Stimulated activated memory B cell treated with anti-CD40 and anti-IgM and Interleukin-4, amounts not matched to agents 10 μg/mL and 1 μg/mL and 100 μg/mL, for 72 hours (primary cell): ENCODE results near the gene C17orf75.
"Not testable (repeated sequence)": the region's sequence is repeated elsewhere in the genome, so short reads cannot be mapped to it uniquely, and the experiment has no call there.

Experiments
- ATAC-seq: fragments of 150-1000 bp; cut with Tn5 transposase; 2 replicates; pipeline ENCODE4 v1.10.0; 2021
- H3K27ac Mint-ChIP-seq: one replicate; pipeline ENCODE4 v1.8.0; 2022; ENCODE audit warnings: mild to moderate bottlenecking, mixed read lengths
- H3K27me3 Mint-ChIP-seq: one replicate; pipeline ENCODE4 v1.8.0; 2022; ENCODE audit warnings: mixed read lengths
- H3K36me3 Mint-ChIP-seq: one replicate; pipeline ENCODE4 v1.8.0; 2022; ENCODE audit warnings: mixed read lengths
- H3K4me1 Mint-ChIP-seq: one replicate; pipeline ENCODE4 v1.8.0; 2022; ENCODE audit warnings: mixed read lengths
- H3K4me3 Mint-ChIP-seq: one replicate; pipeline ENCODE4 v1.8.0; 2022; ENCODE audit warnings: mild to moderate bottlenecking, moderate library complexity, mixed read lengths
- H3K9me3 Mint-ChIP-seq: one replicate; pipeline ENCODE4 v1.8.0; 2022; ENCODE audit warnings: mixed read lengths

Gene C17orf75

DNA sequence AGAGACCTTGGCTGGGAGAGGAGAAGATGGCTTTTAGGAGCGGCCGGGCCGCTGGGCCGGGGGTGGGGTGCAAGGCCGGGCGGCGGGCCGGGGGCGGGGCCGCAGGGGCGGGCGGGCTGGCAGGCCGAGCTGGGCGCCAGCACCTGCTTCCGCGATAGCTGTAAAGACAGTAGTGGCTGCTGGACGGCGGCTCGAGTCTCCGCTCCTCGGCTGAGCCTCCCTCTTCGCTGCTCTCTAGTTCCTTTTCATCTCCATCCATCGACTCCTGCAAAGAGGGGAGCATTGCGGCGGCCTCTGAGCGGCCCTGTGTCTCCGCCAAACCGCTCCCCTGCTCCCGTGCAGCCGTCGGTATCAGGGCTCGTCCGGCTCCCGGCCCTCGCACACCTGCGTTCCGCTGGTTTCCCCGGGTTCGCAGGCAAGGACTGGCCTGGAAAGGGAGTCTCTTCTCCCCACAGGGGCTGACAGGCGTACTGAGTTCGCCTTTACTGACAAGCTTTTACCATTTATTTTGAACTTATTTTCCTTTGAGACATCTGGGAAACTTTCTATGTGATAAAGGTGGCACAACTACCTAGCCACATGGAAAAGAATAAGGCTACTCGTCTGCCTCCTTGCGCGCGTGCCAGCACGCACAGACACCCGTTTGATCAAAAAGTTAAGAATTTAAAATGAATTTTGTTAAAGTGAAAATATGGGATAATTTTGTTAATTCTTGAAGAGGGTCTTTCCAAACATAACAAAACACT, at the start of gene C17orf75:
Gene C17orf75 (minus strand): TSS at position 317 of the 746 bp plus-strand sequence. CDS start 34 bp downstream, at position 283.
- Mint-ChIP-seq H3K27ac (peak within 1 kb of the TSS; percentile 94), H3K36me3 (no peaks in the 10 kb centered on the region), H3K27me3 (no peaks in the 10 kb centered on the region), H3K4me3 (peak within 1 kb of the TSS; percentile 90), H3K4me1 (peaks cover 17% of the 10 kb centered on the region), H3K9me3 (no peaks in the 10 kb centered on the region)
- peak; percentile 95 for ATAC-seq

DNA sequence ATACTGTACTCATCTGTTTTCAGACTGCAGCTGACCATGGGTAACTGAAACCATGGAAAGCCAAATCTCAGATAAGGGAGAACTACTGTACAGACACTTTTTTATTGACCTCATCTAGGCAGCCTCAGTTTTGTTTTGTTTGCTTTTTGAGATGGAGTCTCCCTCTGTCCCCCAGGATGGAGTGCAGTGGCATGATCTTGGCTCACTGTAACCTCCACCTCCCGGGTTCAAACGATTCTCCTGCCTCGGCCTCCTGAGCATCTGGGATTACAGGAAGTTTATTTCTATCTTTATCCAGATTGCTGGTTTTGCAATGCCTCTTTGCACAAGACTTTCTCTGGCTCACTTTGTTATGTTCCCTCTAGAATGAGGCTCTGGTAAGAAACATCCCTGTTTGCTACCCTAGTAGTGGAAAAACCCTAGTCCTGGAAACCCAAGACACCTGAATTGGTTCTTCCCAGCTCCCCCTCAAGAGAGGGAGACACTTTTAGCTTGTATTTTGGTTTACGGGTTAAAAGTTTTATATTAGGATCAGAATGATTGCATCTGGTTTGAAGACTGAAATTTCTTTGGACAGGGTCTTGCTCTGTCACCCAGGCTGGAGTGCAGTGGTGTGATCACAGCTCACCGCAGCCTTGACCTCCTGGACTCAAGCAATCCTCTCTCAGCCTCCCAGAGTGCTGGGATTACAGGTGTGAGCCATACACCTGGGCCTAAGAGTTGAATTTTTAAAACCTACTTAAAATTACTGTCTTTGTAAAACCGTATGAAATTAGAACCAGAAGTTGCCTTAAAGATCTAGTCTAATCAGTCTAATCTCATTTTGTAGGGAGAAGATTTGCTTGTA, 46.9 kb upstream of the C17orf75 start:
- H3K4me1 Mint-ChIP-seq: no peaks in the 10 kb centered on the region
- H3K27ac Mint-ChIP-seq: no peak overlapping the region
- H3K36me3 Mint-ChIP-seq: peaks cover 9% of the 10 kb centered on the region
- no peaks in the 10 kb centered on the region for H3K27me3 Mint-ChIP-seq
- H3K9me3 Mint-ChIP-seq: no peaks in the 10 kb centered on the region
- ATAC-seq: no peak
- no peak overlapping the region for H3K4me3 Mint-ChIP-seq

DNA sequence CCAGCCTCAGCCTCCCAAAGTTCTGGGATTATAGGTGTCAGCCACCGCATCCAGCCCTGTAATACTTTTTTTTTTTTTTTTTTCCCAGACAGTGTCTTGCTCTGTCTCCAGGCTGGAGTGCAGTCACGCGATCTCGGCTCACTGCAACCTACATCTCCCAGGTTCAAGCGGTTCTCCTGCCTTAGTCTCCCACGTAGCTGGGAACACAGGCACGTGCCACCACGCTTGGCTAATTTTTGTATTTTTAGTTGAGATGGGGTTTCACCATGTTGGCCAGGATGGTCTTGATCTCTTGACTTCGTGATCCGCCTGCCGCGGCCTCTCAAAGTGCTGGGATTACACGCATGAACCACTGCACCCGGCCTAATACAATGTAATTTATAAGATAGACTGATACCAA, 46.2 kb upstream of the C17orf75 start:
- not testable (repeated sequence) for H3K27ac Mint-ChIP-seq, H3K4me3 Mint-ChIP-seq, H3K36me3 Mint-ChIP-seq, H3K27me3 Mint-ChIP-seq, H3K4me1 Mint-ChIP-seq, ATAC-seq, H3K9me3 Mint-ChIP-seq

- no peaks in the 10 kb centered on the region for H3K9me3 Mint-ChIP-seq
- H3K27me3 Mint-ChIP-seq: no peaks in the 10 kb centered on the region
- no peak for ATAC-seq
- peaks cover 17% of the 10 kb centered on the region for H3K36me3 Mint-ChIP-seq
- H3K4me3 Mint-ChIP-seq: no peak overlapping the region
- H3K4me1 Mint-ChIP-seq: no peaks in the 10 kb centered on the region
- no peak overlapping the region for H3K27ac Mint-ChIP-seq
Observed at GRCh38 chr17:32386844-32387243, 44.9 kb upstream of the C17orf75 start.

- H3K9me3 Mint-ChIP-seq: no peaks in the 10 kb centered on the region
- no peak overlapping the region for H3K4me3 Mint-ChIP-seq
- ATAC-seq: no peak
- peaks cover 20% of the 10 kb centered on the region for H3K36me3 Mint-ChIP-seq
- H3K27me3 Mint-ChIP-seq: no peaks in the 10 kb centered on the region
- no peaks in the 10 kb centered on the region for H3K4me1 Mint-ChIP-seq
- H3K27ac Mint-ChIP-seq: no peak overlapping the region
Observed at GRCh38 chr17:32385971-32386370, 44.0 kb upstream of the C17orf75 start.

DNA sequence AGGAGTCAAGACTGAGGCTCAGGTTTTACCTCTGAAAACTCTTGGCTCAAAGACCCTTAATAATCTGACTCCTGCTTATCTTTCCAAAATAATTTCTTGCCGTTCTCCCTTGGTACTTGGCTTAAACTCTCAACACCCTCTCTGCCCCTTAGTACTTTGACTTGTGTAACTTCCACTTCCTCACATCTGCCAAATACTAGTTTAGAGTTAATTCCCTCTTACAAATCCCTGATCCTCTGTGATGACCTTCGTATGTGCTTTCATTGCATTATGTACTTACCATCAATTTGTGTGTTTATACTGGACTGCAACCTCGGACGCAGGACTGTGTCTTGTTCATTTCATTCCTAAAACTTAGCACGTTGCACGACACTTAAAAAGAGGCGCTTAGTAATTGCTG, 43.1 kb upstream of the C17orf75 start:
- H3K9me3 Mint-ChIP-seq: no peaks in the 10 kb centered on the region
- ATAC-seq: no peak
- H3K4me1 Mint-ChIP-seq: no peaks in the 10 kb centered on the region
- no peak overlapping the region for H3K27ac Mint-ChIP-seq
- no peaks in the 10 kb centered on the region for H3K27me3 Mint-ChIP-seq
- no peak overlapping the region for H3K4me3 Mint-ChIP-seq
- peaks cover 27% of the 10 kb centered on the region for H3K36me3 Mint-ChIP-seq

DNA sequence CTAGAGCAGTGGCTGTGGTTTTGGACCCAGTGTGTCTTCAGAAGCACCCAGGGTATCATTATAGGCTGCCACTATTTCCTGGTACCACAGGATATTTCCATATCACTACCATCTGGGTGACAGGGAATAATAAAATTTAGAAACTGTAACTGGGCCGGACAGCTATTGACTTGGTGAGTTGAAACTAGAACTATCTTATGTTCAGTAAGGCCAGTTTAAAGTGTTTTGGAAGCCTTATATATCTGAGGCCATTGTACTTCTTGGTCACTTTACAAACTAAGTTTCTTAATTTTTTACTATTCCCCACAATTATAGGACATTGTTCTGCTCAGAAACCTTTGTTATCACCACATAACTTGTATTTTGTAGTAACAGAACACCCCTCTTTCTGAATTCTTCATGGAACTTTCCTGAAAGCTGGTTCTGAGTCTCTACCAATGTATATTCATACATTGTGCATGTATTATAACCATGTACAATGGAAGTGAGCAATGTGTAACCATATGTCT, 42.0 kb upstream of the C17orf75 start:
- Mint-ChIP-seq H3K27ac (no peak overlapping the region), H3K9me3 (no peaks in the 10 kb centered on the region), H3K4me3 (no peak overlapping the region), H3K27me3 (no peaks in the 10 kb centered on the region), H3K36me3 (peaks cover 27% of the 10 kb centered on the region), H3K4me1 (no peaks in the 10 kb centered on the region)
- ATAC-seq: no peak

DNA sequence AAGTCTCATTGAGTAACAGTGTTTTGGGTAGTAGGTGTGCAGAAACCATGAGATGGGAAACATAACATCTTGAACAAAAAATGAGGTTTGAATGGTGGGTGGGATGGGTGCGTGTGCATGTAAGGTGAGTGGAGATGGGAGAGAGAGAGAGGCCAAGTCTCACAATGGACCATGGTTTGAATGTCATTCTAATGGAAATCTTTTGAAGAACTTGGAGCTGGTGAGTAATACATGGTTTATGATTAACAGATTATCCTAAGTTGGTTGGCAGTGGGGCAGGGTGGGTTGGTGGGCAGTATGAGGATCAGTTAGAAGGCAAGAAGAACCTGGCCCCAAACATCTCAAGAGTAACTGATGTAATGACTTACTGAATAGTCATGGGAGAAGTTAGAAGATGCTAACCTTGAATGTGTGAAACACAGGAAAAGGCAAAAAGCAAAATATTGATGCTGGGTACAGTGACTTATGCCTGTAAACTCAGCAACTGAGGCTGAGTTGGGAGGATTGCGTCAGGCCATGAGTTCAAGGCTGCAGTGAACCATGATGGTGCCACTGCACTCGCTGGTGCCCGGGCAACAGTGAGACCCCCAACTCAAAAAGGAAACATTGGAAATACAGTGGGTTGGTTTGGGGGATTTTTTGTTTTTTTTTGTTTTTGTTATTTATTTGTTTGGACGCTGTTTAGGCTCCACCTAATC, 40.7 kb upstream of the C17orf75 start:
- Mint-ChIP-seq H3K9me3 (no peaks in the 10 kb centered on the region), H3K27ac (no peak overlapping the region), H3K4me3 (no peak overlapping the region), H3K27me3 (no peaks in the 10 kb centered on the region), H3K4me1 (no peaks in the 10 kb centered on the region), H3K36me3 (peaks cover 27% of the 10 kb centered on the region)
- no peak for ATAC-seq

DNA sequence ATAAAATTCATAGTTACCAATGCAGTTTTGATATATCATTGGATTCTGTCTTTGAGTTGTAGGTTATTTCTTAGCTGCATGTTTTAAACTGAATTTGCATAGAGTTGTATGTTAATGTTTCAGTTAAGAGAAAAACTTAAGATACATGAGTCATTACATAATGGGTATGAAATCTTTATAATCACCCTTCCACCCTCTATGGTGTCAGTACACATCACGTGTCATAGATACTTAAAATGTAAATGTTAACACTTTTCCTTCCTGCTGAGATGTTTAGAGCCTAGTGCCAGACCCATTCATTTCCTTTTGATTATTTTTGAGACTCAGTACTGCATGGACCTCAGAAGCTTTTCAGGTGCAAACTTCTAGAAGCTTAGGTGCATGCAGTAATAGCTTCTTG, 28.5 kb upstream of the C17orf75 start:
- ATAC-seq: no peak
- H3K9me3 Mint-ChIP-seq: no peaks in the 10 kb centered on the region
- H3K27ac Mint-ChIP-seq: no peak overlapping the region
- no peaks in the 10 kb centered on the region for H3K27me3 Mint-ChIP-seq
- peaks cover 33% of the 10 kb centered on the region for H3K36me3 Mint-ChIP-seq
- no peaks in the 10 kb centered on the region for H3K4me1 Mint-ChIP-seq
- H3K4me3 Mint-ChIP-seq: no peak overlapping the region

- Mint-ChIP-seq H3K36me3 (peaks cover 53% of the 10 kb centered on the region), H3K27me3 (no peaks in the 10 kb centered on the region), H3K27ac (no peak overlapping the region), H3K4me3 (no peak overlapping the region), H3K4me1 (peaks cover 17% of the 10 kb centered on the region), H3K9me3 (no peaks in the 10 kb centered on the region)
- ATAC-seq: no peak
Observed at GRCh38 chr17:32361270-32361669, 19.3 kb upstream of the C17orf75 start.

GRCh38 chr17:32357615-32358014, 15.6 kb upstream of the C17orf75 start:
- Mint-ChIP-seq H3K9me3 (no peaks in the 10 kb centered on the region), H3K36me3 (peaks cover 44% of the 10 kb centered on the region), H3K4me3 (no peak overlapping the region), H3K4me1 (peaks cover 42% of the 10 kb centered on the region), H3K27ac (no peak overlapping the region), H3K27me3 (no peaks in the 10 kb centered on the region)
- ATAC-seq: no peak

DNA sequence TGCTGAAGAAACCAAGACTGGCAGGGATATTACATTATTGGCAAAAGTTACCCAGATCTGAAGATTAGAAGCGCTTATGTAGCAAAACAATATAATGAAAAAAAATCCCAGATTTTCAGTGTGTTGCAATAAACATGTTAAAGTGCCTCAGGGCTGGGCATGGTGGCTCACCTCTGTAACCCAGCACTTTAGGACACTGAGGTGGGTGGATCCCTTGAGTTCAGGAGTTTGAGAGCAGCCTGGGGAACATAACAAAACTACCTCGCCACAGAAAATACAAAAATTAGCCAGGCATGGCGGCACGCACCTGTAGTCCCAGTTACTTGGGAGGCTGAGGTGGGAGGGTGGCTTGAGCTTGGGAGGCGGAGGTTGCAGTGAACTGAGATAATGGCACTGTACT, 14.8 kb upstream of the C17orf75 start:
- Mint-ChIP-seq H3K27ac (no peak overlapping the region), H3K27me3 (no peaks in the 10 kb centered on the region), H3K36me3 (peaks cover 36% of the 10 kb centered on the region), H3K4me1 (peaks cover 40% of the 10 kb centered on the region), H3K9me3 (no peaks in the 10 kb centered on the region), H3K4me3 (no peak overlapping the region)
- no peak for ATAC-seq

DNA sequence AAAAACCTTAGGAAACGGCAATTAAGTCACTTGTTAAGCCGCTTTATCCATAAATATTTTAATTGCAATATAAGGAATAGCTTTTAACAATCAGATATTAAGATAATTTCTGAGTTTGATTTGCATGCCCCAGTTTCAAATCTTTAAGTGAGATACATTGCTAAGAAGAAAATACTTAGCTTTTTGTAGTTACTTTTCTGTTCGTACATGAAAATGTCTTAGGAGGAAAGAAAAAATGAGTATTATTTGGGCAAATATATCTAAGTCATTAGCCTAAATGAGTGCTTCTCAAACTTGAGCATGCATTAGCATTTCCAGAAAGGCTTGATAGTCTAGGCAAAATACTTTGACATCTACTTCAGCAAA, 14.4 kb upstream of the C17orf75 start:
- Mint-ChIP-seq H3K27ac (no peak overlapping the region), H3K4me1 (peaks cover 38% of the 10 kb centered on the region), H3K9me3 (no peaks in the 10 kb centered on the region), H3K4me3 (no peak overlapping the region), H3K36me3 (peaks cover 34% of the 10 kb centered on the region), H3K27me3 (no peaks in the 10 kb centered on the region)
- no peak for ATAC-seq

DNA sequence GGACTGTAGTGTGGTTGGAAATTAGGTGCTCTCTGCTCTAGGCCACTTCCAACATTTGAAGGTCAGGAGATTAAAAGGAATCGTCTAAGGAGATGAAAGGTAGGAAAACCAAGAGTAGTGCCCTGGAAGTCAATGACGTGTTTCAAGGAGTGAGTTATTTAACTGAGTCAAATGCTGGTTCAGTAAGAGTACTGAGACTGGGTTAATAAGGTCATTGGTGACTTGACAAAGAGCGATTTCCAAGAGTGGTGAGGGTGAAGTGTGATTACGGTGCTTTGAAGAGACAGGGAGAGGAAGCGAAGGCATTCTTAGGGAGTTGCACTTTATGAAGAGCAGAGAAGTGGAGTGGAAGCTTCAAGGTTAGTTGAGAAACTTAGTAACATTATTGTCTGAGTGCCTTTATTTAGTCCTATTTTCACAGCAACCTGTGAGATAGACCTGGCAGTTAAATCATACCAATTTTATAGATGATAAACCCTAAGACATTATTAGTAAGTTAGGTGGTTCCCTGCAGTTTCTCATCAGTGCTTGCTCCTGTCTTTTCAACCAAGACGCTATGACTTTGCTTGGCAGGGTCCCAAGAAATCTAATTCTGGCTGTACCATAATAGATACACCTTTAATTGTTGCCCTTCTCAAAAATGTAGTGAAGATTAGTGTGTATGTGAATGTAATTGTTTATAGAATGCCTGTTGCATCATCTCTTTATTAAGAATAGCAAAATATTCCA, 13.8 kb upstream of the C17orf75 start:
- no peaks in the 10 kb centered on the region for H3K9me3 Mint-ChIP-seq
- peaks cover 38% of the 10 kb centered on the region for H3K4me1 Mint-ChIP-seq
- H3K4me3 Mint-ChIP-seq: no peak overlapping the region
- H3K27ac Mint-ChIP-seq: no peak overlapping the region
- no peaks in the 10 kb centered on the region for H3K27me3 Mint-ChIP-seq
- ATAC-seq: no peak
- peaks cover 29% of the 10 kb centered on the region for H3K36me3 Mint-ChIP-seq

DNA sequence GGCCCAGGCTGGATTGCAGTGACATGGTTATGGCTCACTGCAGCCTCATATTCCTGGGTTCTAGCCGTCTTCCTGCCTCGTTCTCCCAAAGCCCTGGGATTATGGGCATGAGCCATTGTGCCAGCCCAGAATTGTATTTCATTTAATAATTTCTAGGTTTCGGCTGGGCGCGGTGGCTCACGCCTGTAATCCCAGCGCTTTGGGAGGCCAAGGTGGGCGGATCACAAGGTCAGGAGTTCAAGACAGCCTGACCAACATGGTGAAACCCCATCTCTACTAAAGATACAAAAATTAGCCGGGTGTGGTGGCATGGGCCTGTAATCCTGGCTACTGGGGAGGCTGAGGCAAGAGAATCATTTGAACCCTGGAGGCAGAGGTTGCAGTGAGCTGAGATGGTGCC, 10.8 kb upstream of the C17orf75 start:
- Mint-ChIP-seq H3K36me3 (peaks cover 36% of the 10 kb centered on the region), H3K4me1 (peaks cover 32% of the 10 kb centered on the region)
- not testable (repeated sequence) for ATAC-seq

More for the DNA sequence above, 10.8 kb upstream of the C17orf75 start:
- not testable (repeated sequence) for H3K27ac Mint-ChIP-seq, H3K9me3 Mint-ChIP-seq, H3K27me3 Mint-ChIP-seq, H3K4me3 Mint-ChIP-seq
